Measurements from ENCODE around the gene ZNF787.

DNA sequence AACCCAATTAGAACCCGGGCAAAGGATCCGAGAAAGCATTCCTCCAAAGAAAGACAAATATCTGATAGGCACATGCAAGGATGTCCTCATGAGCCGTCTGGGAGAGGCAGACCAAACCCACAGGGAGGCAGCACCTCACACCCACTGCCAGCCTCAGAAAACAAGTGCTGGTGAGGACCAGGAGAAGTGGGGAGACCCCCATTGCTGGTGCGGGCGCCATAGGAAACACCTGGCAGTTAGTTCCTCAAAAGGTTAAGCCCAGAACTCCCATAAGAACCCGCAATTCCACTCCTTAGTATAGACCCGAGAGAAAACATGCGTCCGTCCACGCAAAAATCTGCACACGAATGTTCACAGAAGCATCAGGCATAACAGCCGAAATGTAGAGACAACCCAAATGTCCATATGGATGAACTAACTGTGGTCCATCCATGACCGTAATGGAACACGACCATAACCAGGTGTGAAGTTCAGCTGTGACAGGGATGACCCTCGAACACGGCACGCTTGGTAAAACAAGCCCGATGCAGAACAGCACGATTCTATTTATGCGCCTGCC lies 7.9 kb downstream of the ZNF787 start:
- TF ChIP-seq RCOR1 (IDR thresholded peaks at IDR 0.05; ENCODE audit: low read length) (no peak), RFX5 (IDR thresholded peaks at IDR 0.05; ENCODE audit: low read length) (no peak), RAD21 (IDR thresholded peaks at IDR 0.05; ENCODE audit: low read length) (no peak), POLR2AphosphoS5 (IDR thresholded peaks at IDR 0.05; ENCODE audit: low read depth, low read length) (no peak), CTCF (IDR thresholded peaks at IDR 0.05) (no peak), YY1 (IDR thresholded peaks at IDR 0.05; ENCODE audit: low read depth) (no peak), TAF1 (IDR thresholded peaks at IDR 0.05; ENCODE audit: borderline replicate concordance, low read depth, low read length) (no peak), ELF1 (IDR thresholded peaks at IDR 0.05) (no peak), SIN3A (IDR thresholded peaks at IDR 0.05; ENCODE audit: borderline replicate concordance, low read depth, low read length) (no peak), EP300 (IDR thresholded peaks at IDR 0.05; ENCODE audit: borderline replicate concordance in 1 of 2, low read depth in 1 of 2, low read length in 1 of 2) (no peak), EZH2phosphoT487 (IDR thresholded peaks at IDR 0.05; ENCODE audit: borderline replicate concordance, low read depth) (no peak), MAX (IDR thresholded peaks at IDR 0.05; ENCODE audit: low read depth) (no peak), IRF3 (IDR thresholded peaks at IDR 0.05; ENCODE audit: low read depth, low read length) (no peak), JUND (IDR thresholded peaks at IDR 0.05) (no peak)

Data from SK-N-SH (cell line).